Activated B cell treated with CpG ODN at 0.5 μM for 24 hours (primary cell): ENCODE measurements around the gene SERGEF. TPM values are rescaled to one million over a fixed set of nuclear protein-coding genes. Genes with fewer than 3 reads are reported as not detected.

Experiments used
- ATAC-seq: fragments of 200-7000 bp; cut with Tn5 transposase; one replicate; pipeline ENCODE4 v1.10.0; 2021; ENCODE audit warnings: low read depth, mild to moderate bottlenecking, moderate library complexity
- CTCF ChIA-PET: fragments of 350-600 bp; sonication (Branson Sonifier 250); formaldehyde crosslinking; loops from one replicate; lab custom pipeline; 2021; ENCODE audit warnings: antibody characterized with exemption; lab: Charles Lee
- POLR2A ChIA-PET: fragments of 350-600 bp; sonication (Branson Sonifier 250); formaldehyde crosslinking; loops from one replicate; lab custom pipeline; 2021; ENCODE audit warnings: antibody characterized with exemption; lab: Charles Lee
- DNase-seq: peaks from one replicate; pipeline ENCODE4 v3.0.0; 2022
- H3K27ac Mint-ChIP-seq: one replicate; pipeline ENCODE4 v1.8.0; 2020; ENCODE audit warnings: mixed read lengths
- H3K27me3 Mint-ChIP-seq: one replicate; pipeline ENCODE4 v1.8.0; 2021; ENCODE audit warnings: mixed read lengths
- H3K36me3 Mint-ChIP-seq: one replicate; pipeline ENCODE4 v1.8.0; 2021; ENCODE audit warnings: low read depth, mixed read lengths
- H3K4me1 Mint-ChIP-seq: one replicate; pipeline ENCODE4 v1.8.0; 2021; ENCODE audit warnings: mixed read lengths
- H3K4me3 Mint-ChIP-seq: one replicate; pipeline ENCODE4 v1.8.0; 2020; ENCODE audit warnings: mild to moderate bottlenecking, mixed read lengths
- H3K9me3 Mint-ChIP-seq: one replicate; pipeline ENCODE4 v1.8.0; 2020; ENCODE audit warnings: mixed read lengths
- CTCF ChIP-seq: fragments of 200-600 bp; IDR thresholded peaks from one replicate; pipeline ENCODE4 v1.8.0; 2022; ENCODE audit warnings: antibody characterized with exemption, mild to moderate bottlenecking
- intact Hi-C: fragments of 100-400 bp; cut with micrococcal nuclease; formaldehyde crosslinking; loops from one replicate; pipeline ENCODE4 v1.15.1; 2024
- total RNA-seq: library from RNA; stranded (reverse); gene quantifications from 2 replicates; pipeline ENCODE4 v1.2.3, GENCODE V29; 2022

Gene SERGEF
- total RNA-seq, 1 donor from 2014 or later: 38.4 TPM

GRCh38 chr11:17739945-17740338 lies 272.9 kb downstream of the SERGEF start:
- ATAC-seq: no peak
- no peaks in the 10 kb centered on the region for H3K4me1 Mint-ChIP-seq
- peaks cover 26% of the 10 kb centered on the region for H3K27me3 Mint-ChIP-seq
- no peaks in the 10 kb centered on the region for H3K9me3 Mint-ChIP-seq
- TF ChIP-seq CTCF: no peak
- intact Hi-C loops: no loop called here
- H3K27ac Mint-ChIP-seq: no peak overlapping the region
- H3K4me3 Mint-ChIP-seq: no peak overlapping the region
- CTCF ChIA-PET: interaction anchor here (1.3 kb wide), 1 partner anchor 9 kb away, joined by 6 read pairs; no protein-coding TSS in a partner anchor
- DNase-seq: no peak
- POLR2A ChIA-PET: no interaction called here
- H3K36me3 Mint-ChIP-seq: no peaks in the 10 kb centered on the region

DNA sequence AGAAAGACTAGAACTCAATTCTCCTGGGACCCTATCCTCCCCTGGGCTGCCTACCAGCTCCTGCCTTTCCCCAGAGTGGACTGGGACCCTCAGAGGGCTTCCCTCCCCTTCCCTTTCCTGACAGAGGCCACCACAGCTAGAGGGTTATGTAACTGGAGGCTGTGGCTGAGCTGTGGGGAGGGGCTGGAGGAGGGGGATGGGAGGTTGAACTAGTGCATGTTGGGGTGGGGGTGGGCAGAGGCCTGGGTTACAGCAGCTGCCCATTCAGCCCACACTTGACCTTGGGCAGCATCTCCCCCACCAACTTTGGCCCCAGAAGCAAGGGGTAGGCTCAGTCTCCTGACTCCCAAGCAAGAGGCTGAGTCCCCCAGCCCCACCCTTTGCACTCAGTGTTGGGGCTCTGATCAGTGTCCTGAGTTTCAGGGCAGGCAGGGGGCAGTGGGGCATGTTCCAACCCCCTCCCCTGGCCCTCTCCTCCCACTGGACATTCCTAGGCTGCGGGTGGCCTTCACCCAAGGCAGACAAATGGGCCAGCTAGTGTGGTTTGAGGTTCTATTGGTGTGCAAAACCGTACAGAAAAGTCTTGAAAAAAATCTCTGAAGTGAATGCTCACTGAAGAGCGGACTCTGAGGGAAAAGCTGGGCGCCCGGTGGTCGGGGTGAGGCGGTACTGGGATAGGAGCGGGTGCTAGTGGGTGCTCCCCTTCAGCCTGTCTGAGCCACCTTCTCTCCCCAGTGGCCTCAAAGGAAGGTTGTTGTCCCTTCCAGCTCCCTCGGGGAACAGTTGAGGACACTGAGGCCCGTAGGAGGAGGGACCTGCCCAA lies 274.5 kb downstream of the SERGEF start:
- no peaks in the 10 kb centered on the region for H3K9me3 Mint-ChIP-seq
- ATAC-seq: no peak
- ChIA-PET CTCF (no interaction called here), POLR2A (no interaction called here)
- intact Hi-C loops: no loop called here
- no peak overlapping the region for H3K27ac Mint-ChIP-seq
- H3K4me3 Mint-ChIP-seq: no peak overlapping the region
- TF ChIP-seq CTCF: no peak
- DNase-seq: no peak
- H3K27me3 Mint-ChIP-seq: peaks cover 35% of the 10 kb centered on the region
- peaks cover 5% of the 10 kb centered on the region for H3K4me1 Mint-ChIP-seq
- no peaks in the 10 kb centered on the region for H3K36me3 Mint-ChIP-seq

Other genes with a start within 250 kb of the SERGEF start
- gene TPH1, start 33.2 kb upstream of the SERGEF start, total RNA-seq: 1.2 and 1.4 TPM in 2 replicates
- 34.4 and 39.7 TPM in 2 replicates for gene SAAL1, start 93.0 kb upstream of the SERGEF start, total RNA-seq
- gene MRGPRX3, start 119.5 kb upstream of the SERGEF start, total RNA-seq: not detected in 2 replicates
- gene MRGPRX4, start 159.8 kb upstream of the SERGEF start, total RNA-seq: not detected in 2 replicates
- gene SAA4, start 223.8 kb upstream of the SERGEF start, total RNA-seq: not detected in 2 replicates
- gene SAA2, start 235.6 kb upstream of the SERGEF start, total RNA-seq: 0.35 TPM in 1 of 2 replicates, not detected in the other